Ammon's horn (tissue), 1 donor: Measurements from ENCODE around the gene SIGLEC1.

Source experiments
- DNase-seq: peaks from one replicate; pipeline ENCODE4 v3.0.0-alpha.2; 2016; ENCODE audit warnings: low spot score

Gene SIGLEC1

DNA sequence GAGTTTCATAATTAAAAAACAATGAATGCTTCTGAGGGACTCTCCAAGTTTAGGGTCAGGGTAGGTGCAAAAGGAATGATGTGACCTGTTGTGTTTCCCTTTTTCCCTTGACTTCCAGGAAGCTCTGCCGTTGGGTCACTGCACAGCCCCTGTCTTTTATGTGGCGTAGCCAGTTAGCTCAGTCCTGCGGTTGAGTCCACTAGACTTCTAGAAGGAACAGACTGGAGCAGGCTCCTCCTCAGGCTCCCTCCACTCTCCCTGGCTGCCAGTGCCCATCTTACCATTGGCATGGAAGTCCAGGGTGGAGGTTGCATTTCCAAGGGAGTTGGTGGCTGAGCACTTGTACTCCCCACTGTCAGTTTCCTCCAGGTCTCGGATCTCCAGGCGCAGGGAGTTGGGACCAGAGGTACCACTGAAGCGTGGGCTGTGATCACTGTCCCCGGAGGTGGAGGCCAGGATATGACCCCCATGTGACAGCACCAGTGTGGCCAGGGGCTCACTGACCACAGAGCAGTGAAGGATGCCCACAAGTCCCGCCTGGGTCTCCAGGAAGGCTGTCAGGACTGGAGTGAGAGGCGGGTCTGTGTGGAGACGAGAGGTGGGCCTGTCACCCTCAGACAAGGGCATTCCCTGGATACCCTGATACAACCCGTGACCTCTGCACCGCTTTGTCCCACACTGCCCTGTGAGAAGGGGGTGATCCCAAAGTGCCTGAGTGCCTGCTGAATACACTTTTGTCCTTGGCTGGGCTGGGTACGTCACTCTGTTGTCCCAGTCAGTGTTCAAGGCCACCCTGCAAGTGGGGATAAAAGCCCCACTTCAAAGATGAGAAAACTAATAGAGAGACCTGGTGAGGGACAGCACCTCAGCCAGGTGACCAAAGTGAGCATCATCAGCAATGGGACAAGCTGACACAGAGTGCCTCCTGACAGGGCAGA, 11.1 kb downstream of the SIGLEC1 start:
- no peak for DNase-seq

DNA sequence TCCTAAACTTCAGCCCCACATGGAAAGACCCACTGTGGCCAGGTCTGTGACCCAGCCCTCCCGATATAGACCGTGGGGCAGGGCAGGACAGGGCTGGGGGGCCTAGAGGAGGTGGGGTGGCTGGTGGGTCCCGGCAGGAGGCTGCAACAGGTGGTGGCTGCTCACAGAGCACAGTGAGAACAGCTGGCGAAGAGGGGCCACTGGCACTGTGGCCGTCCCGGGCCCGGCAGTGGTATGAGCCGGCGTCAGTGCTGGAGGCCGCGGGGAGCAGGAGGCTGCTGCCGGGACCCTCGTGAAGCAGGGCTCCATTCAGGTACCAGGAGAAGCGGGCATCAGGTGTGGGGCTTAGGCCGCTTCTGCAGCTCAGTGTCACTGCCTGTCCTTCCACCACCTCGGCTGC, 13.4 kb downstream of the SIGLEC1 start:
- no peak for DNase-seq

DNA sequence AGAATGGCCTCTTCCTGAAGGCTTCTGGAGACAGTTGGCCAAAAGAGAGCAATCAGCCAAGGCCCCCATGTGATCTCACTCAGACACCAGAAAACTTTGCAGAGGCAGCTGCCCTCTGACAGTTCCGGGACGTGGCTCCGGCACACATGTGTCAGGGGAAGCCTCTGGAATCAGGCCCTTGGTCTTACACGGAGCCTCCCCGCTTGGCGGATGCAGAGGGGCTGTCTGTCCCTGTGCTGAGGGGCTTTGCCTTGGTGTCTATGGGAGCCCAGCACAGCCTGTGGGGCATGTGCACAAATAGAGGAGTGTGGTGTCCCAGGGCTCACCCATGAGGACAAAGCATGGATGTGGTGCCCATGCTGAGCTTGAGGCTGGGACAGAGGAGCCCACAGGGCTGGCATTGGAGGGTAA, 13.8 kb downstream of the SIGLEC1 start:
- no peak for DNase-seq

DNA sequence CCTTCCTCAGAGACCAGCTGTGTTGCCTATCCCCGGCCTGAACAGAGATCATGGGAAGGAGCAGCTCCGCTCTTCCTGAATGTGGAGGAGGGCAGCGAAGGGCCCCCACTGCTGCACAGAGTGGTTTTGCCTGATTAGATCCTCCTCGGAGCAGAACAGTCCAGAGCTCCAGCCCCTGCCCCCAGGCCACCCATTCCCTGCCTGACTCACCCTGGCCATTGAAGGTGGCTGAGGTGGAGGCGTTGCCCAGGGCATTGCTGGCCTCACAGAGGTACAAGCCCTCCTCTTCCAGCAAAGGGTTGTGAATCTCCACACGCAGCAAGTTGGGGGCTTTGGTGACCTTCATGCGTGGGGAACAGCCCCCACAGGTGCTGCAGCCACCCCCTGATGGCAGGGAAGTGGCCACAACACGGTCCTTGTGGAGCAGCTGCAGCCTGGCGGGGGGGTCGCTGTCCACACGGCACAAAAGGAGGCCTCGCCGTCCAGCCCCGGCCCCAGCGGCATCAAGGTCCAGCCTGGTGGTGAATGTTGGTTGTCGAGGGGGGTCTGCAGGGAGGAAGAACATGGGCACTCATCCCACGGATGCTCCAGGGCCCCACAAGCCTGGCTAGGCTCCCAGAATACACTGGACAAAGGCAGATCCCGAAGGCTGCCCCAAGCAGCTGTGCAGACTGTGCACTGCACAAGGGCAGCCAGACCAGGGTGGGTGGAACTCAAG, 14.7 kb downstream of the SIGLEC1 start:
- no peak for DNase-seq

DNA sequence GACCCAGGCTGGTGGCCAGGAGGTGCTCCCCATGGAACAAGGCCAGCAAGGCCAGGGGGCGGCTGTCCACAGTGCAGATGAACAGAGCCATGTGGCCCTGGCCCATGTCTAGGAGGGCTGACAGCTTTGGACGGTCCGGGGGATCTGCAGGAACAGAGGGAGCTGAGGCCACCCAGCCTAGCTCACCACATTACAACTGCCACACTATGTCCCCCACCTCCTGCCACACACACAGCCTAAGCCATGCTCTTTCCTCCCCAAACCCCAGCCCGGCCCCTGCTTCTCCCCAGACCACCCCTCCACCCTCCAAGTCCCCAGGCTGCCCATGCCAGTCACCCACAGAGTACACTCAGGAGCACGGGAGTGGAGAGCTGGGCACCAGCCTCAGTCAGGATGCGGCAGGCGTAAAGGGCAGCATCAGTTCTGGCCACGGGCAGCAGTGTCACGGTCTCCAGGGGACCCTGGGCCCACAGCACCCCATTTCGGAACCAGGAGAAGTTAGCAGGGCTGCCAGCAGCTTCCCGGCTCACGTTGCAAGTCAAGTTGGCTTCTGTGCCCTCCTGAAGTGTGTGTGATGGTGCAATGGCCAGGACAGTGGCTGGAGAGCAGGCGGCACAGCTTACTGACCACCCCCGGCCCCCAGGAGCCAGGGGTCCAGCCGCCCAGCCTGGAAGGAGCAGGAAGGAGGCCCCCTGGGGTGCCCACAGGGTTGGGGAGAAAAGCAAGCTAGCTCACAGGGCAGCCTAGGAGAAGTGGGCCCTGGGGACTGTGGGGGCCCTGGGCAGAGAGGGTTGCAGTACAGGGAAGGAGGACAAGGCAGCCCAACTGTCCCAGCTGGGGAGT, 15.4 kb downstream of the SIGLEC1 start:
- no peak for DNase-seq

DNA sequence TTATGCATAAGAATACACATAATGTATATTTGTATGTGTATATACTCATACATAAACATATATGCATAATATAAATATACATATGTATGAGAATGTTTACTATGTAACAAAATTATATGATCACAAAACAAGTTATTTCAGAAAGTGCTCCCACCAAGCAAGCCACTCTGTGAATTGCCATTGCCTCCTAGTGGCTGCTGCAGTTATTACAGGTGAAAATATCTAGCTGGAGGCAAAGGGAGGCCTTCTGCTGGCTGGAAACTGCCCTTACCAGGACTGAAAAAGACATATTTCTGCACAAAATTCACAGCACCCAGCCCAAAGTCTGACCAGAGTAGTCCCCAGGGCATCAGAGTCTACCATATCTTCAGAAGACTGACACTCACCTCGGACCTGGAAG, 16.2 kb downstream of the SIGLEC1 start:
- DNase-seq: no peak

DNA sequence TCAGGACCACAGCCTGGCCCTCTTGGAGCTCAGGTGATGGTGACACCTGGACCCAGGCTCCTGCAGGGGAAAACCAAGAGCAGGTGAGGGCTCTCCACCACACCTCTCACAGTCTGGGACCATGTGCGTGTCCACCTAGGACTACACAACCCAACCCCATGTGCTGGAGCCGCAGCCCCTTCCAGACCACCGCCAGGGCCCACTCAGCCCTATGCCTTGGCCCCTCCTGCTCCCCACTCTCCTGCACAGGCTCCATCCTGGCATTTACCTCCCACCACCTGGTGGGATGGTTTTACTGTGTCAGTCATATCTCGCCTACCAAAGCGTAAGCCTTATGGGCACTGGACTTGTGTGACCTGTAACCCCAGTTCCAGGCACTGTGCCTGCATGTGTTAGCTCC, 17.5 kb downstream of the SIGLEC1 start:
- no peak for DNase-seq

DNA sequence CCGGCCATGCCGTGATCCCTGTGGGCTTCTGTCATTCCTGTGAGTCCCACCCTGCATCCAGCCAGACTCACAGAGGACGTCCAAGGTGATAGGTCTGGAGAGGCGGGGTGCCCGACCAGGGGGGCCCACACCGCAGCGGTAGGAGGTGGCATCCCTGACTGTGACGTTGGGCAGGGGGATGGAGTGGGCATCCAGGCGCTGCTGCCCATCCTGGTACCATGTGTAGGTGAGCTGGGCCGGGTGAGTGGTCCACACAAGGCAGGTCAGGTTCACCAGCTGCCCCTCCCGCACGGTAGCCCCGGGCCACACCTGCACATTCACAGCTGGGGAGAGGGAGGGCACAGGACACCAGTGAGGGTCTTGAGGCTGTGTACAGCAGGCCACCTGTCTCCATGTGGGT, 19.0 kb downstream of the SIGLEC1 start:
- DNase-seq: no peak

DNA sequence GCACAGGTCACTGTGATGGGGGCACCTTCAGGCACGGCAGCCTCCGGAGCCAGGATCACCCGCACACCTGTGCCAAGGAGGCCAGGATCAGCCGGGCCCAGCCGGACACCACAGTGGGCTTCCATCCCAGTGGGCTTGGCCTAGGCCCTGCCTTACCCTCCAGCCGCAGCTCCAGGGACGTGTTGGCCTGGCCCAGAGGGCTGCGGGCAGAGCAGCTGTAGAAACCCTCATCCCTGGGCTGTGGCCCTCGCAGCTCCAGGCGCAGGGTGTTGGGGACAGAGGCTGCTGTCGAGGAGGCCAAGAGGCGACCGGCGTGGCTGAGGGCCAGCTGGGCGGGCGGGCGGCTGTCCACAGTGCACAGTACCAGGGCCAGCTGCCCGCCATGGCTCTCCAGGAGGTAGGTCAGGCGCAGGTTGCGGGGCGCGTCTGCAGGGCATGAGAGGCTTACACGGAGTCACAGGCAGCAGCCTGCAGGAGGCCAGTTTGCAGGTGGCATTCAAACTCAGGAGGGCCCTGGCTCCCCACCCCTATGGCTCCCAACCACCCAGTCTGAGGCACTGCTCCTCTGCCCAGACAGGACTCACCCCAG, 19.6 kb downstream of the SIGLEC1 start:
- DNase-seq: no peak

DNA sequence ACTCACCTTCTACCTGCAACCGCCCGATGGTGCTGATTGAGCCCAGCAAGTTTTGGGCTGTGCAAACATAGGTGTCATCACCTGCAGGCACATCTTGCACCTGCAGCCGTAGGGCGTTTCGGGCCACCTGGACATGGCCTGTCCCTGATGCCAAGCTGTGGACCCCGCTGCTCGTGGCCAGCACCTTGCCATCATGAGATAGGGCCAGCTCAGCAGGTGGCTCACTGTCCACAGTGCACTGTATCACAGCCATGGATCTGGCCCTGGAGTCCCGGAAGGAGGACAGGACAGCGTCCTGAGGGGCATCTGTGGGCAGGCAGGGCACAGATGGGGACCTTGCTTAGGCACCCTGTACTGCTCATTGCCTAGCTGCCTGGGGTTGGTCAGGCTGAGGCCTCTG, 20.5 kb downstream of the SIGLEC1 start:
- DNase-seq: no peak

DNA sequence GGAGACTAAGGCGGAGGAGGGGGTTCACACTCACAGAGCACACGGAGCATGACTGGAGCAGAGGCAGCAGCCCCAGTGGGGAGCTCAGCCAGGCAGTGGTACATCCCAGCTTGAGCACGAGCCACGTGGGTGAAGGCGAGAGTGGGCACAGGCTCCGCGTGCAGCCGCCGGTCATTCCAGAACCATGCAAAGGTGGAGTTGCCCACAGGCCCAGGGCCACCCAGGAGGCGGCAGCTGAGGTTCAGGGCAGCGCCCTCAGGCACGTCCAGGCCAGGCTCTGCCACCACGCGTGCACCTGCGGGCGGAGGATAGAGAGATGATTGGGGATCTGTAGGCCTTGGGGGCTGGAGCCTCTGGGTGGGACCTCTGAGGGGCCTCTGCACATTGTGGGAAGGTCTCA, 21.1 kb downstream of the SIGLEC1 start:
- no peak for DNase-seq

DNA sequence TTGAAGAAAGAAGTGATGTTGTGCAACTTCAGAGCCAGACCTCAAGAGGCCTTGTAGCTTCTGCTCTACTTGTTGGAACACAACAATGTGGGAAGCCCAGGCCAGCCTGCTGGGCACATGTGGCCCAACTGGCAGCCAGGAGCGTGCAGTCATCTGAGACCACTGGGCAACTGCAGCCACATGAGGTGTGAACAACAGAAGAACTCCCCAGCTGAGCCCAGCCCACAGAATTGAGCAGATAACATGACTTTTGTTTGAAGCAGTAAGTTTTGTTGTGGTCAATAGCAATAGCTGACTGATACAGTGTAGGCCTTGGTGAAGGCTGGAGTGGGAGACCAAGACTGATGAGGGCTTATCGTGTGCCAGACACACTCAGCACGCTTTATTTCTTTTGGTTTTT, 22.0 kb downstream of the SIGLEC1 start:
- DNase-seq: no peak

DNA sequence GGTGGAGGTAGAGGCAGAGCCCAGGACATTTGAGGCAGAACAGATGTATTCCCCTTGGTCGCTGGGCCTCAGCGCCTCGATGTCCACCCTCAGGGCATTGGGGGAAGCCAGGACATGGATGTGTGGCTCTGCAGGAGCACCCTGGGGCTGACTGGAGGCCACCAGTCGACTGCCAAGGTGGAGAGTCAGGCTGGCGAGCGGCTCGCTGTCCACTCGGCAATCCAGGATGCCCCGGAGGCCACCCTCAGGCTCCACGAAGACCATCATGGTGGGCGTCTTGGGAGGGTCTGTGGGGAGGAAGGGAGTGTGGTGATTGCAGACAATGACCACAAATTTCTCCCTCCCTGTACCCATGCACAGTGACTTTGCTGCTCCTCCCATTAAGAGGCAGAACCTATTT, 22.4 kb downstream of the SIGLEC1 start:
- no peak for DNase-seq

DNA sequence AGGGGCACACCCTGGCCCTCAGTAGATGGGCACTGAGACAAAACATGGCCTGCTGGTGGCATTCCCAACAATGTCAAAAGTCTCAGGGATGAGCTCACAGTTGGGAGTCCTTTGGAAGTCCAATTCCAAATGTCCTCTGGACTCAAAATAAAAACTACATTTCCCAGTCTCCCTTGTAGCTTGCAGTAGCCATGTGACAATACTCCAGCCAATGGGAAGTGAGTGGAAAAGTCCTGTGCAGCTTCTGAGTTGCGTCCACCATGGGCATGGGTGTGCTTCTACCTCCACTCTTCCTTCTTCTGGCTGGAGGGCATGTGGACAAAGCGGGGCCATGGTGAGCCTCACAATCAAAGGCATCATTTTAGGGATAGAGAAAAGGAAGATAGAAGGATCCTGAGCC, 24.7 kb downstream of the SIGLEC1 start:
- DNase-seq: peak; percentile 57

DNA sequence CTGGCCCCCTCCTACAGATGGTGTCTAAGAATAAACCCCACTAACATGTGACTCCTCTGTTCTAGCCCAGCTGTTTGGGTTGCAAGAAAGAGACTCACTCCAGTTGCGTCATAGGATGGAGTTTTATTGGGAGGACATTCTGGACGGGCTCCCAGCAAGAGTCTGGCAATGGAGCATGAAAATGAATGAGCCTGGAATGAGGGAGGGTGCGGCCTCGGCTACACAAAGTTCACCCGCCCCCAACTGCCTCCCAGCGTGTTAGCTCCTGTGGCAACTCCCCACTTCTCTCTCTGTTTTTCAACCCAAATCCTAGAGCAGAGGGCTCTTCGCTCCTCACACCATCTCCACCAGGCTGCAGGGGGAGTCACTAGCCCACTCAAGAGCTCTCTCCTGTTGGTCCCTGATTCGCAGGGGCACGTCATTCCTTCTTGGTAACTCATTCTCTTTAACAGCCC, 25.5 kb downstream of the SIGLEC1 start:
- DNase-seq: peak; percentile 75

DNA sequence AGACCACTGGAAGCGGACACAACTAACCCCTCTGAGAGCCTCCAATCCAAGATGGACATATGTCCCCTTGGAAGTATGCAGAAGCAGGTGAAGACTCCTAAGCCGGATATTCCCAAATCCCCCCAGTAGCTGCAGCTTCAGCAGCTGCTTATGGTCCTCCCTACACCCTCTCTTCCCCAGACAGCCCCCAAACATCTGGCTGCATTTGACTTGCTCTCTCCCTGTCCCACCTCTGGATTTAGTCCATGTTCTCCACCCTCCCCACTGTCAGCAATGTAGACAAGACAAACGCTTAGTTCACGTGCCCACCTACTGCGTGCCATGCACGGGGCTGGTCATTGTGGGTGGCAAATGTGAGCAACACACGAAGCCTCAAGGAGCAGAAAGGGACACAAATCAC, 26.0 kb downstream of the SIGLEC1 start:
- DNase-seq: no peak

DNA sequence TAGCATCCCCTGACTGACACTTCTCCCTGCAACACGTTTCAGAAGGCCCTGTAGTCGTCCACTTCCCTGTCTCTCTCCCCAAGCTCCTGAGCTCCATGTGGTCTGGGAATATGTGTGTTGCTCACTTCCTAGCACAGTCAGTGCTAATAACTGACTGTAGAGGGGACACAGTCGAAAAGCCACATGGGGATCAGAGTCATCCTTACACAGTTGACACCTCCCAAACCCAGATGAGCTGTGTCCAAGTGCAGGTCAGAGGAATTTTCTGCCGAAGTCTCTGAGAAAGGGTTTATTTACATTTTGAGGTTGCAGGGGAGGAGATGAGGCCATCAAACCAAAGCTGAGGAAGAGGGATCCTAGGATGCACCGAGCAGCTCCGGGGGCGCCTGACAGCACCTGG, 27.1 kb downstream of the SIGLEC1 start:
- DNase-seq: no peak

DNA sequence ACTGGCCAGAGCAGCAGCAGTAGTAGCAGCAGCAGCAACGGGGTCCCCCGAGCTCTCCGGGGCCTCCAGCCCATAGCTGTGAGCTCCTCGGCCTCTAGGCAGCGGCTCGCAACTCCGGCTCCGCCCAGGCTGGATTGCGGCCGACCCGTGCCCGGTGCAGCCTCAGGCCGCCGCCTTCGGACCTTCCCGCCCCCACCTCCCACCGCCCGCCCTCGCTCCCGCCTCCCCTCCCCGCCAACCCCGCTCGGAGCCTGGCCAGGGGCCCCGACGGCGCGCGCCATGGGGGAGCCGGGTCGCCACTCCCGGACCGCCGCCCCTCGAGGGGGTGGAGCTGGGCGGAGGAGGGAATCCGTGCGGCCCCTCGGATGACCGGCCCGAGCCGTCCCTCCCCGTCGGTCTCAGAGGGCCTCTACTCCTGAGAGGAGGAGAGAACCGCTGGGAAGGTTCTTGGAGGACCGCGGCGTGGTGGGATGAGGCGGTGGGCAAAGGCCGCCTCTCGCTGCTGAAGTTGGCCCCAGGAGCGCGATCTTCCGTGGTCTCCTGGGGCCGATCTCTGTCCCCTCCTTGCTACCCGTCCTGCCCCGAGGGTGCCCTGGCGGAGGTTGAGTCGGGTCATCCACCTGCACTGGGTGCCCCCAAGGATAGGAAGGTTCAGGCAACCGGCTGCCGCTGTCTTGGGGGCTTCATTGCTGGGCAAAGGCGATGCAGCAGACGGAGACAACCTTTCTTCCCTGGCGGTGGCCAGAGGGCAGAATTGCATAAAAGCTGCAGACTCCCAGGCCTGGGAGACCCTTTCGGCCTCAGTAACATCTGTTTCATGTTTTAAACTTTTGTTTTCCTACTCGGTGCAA, 30.2 kb downstream of the SIGLEC1 start, which contains the start of gene ADAM33:
Gene ADAM33 (minus strand): TSS at position 80 of the 851 bp plus-strand sequence. CDS start 6 bp downstream, at position 74.
- no peak for DNase-seq

DNA sequence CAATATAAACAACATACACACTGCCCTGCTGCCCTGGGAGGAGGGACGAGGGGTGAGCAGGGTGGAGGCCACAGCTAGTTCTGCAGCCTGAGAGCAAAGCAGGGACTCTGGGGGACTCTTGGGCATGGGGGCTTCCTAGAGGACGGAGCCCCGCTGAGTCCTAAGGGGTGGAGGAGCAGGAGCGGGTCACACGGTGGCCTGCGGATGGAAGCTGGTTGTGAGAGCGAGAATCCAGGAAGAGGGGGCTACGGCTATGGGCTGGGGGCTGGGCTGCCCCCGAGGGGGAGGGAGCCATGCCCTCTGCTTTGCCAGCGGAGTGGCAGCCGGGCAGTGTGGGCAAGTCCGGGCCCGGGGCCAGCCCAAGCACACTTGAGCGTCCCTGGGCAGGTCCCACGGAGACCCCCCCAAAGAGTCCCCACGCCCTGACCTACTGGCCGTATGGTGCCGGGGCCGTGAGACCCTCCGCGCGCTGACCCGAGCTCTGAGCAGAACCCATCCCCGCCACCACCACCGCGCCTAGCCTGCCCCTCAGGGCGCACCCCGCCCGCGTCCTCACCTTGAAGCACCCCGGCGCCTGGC, 31.0 kb downstream of the SIGLEC1 start:
- no peak for DNase-seq

DNA sequence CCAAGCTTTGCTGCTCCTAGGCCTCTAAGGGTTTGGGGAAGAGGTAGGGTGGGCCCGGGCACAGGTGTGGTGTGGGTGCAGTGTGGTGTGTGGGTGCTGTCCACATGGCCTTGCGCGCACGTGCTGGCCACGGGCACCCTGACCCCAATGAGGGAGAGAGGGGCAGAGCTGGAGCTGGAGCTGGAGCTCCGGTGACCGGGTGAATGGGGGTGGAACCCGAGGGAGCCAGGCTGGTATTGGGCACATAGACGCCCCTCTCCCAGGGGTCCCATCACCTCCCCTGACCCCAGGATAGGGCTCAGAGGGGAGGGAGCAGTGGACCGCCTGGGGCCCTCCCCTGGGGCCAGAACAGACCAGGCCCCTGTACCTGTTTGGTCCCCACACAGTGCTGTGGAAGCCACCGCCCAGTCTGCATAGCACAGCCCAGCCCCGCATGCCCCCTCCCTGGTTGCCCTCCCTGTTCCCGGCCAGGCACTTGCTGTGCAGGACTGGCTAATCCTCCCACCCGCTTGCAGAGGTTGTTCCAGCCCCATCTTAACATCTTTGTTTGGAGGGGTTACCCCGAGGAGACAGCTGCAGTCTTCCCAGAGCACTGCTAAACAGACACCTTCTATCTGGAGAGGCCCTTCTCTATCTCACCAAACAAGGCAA, 31.6 kb downstream of the SIGLEC1 start:
- DNase-seq: no peak
